ENCODE measurements around the gene DCAF15.
"Not testable (repeated sequence)": the region's sequence is repeated elsewhere in the genome, so short reads cannot be mapped to it uniquely, and the experiment has no call there.

DCAF15 gene

DNA sequence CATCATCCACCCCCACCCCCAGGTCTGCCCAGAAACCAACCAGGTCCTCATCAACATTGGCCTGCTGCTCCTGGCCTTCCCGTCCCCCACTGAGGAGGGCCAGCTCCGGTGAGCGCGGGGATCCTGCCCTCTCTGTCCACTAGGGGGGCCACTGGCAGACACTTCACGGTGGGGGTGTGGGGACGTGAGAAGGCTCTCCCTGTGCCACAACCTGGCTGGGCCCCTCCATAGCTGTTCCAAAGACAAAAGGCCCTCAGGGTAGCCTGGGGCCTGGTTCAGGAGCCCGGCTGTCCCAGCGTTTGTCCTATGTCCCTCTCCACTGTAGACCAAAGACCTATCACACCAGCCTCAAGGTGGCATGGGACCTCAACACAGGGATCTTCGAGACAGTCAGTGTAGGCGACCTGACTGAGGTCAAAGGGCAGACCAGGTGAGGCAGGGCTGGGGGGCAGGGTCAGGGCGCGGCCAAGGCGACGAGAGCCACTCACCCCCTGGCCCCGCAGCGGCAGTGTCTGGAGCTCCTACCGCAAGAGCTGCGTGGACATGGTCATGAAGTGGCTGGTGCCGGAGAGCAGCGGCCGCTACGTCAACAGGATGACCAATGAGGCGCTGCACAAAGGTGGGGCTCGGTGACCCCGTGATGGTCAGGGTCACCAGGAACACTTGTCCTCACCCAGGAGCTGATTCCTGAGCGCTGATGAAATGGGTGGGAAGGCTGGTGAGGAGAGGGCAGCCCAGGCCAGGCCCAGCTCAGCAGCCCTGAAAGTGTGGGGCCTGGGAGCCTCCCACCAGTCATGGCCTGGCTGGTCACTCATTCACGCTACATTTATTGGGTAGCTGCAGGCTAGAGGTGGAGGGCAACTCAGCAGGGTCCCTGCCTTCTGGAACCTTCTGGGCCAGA is 7.9 kb downstream of the DCAF15 start:
- DNase-seq (ENCODE audit: low read depth in 2 of 2), result no peak

DNA sequence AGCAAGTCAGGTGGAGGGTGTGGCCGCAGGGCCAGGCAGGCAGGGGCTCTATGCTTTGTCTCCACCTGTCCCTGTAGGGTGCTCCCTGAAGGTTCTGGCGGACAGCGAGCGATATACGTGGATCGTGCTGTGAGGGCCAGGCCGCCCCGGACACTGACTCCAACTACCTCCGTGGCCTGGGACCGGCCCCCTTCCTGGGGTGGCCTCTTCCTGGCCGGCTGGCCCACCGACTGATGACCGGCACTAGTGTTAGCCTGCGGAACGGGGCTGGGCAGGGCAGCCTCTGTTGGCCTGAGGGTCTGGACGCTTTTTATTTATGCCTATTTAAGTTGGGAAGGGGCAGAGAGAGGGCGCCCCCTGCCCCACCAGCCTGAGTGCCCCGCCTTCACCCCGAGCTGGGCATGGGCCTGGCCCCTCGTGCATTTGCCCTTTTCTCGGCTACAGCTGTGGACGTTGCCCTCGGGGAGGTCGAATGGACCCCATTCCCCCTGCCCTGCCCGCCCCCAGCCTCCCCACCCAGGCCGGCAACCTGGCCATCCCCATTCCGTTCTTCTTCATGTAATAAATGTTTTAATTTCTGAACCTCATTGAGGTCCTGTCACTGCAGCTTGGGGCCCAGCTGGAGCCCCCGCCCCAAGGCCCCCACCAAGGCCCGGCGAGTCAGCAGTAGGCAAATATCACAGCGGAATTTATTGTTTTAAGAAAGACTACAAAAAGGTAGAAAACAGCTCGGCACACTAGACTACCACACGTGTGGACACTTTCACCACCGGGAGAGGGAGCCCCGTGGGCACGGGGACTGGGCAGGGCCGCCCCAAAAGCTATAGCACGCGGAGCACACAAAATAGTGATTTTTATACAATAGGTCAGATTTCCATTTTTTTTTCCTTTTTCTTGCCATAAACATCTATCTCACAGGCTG is 8.8 kb downstream of the DCAF15 start:
- DNase-seq (ENCODE audit: low read depth in 2 of 2), result no peak

- no peak for DNase-seq (ENCODE audit: low read depth in 2 of 2)
Measured at GRCh38 chr19:13961826-13962698, 9.8 kb downstream of the DCAF15 start.

DNA sequence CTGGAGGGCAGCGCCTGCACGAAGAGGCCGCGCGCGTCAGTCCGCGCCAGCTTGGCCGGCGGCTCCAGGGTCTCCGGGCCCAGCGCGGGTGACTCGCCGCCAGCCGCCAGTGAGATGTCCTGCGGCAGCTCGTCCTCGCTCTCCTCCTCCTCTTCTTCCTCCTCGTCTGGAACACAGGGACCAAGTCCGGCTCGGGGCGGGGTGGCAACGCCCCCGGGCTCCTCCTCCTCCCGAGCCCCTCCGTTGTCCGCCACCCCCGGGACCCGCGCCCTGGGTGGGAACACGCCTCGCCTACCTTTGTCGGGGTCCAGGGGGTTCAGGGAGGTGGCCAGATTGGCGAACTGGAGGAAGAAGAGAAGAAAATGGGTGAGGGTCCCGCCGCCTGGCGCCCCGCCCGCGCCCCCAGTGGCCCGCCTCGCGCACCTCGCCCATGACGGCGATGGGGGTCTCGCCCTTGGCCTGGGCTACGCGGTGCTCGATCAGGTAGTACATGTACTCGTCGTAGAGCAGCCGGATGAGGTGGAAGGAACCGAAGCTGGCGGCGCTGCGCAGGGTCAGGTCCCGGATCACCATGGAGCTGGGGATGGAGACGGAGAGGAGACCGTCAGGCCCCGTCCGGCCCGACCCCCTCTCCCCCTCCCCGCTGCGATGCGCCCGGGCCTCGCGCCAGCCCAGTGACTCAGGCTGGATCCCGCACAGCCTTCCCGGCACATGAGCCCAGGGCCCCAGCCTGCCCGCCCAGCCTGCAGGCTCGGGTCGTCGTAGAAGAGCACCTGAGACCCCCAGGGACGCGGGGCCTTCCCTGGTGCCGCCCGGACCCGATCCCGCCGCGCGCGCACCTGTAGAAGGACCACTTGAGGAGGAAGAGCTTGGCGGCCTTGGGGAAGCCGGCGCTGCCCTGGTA is 10.6 kb downstream of the DCAF15 start:
- no peak for DNase-seq (ENCODE audit: low read depth in 2 of 2)

DNA sequence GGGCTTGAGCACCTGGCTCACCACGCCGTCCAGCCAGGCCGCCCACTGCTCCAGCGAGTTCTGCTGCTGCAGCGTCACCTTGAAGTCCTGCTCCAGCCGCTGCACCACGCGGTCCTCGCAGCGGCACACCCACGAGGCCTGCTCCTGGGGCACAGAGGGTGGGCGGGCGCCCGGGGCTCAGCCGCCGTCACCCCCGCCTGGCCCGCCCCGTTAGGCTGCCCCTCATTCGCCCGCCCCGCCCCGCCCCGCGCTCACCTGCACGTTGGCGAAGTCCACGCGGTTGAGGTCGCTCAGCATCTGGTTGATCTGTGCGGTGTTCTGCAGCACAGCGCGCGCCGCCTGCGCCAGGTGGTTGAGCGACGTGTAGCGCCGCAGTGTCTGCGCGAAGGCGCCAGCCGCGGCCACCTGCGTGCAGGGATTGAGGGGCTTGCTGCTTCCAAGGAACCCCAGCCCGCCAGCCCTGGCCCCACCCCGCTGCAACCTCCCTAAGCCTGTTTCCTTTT is 11.3 kb downstream of the DCAF15 start:
- DNase-seq (ENCODE audit: low read depth in 2 of 2), result no peak

- DNase-seq (ENCODE audit: low read depth in 2 of 2), result no peak
Measured at GRCh38 chr19:13964776-13965175, 12.5 kb downstream of the DCAF15 start.

GRCh38 chr19:13965377-13965896 is 13.1 kb downstream of the DCAF15 start:
- DNase-seq (ENCODE audit: low read depth in 2 of 2), result no peak

DNA sequence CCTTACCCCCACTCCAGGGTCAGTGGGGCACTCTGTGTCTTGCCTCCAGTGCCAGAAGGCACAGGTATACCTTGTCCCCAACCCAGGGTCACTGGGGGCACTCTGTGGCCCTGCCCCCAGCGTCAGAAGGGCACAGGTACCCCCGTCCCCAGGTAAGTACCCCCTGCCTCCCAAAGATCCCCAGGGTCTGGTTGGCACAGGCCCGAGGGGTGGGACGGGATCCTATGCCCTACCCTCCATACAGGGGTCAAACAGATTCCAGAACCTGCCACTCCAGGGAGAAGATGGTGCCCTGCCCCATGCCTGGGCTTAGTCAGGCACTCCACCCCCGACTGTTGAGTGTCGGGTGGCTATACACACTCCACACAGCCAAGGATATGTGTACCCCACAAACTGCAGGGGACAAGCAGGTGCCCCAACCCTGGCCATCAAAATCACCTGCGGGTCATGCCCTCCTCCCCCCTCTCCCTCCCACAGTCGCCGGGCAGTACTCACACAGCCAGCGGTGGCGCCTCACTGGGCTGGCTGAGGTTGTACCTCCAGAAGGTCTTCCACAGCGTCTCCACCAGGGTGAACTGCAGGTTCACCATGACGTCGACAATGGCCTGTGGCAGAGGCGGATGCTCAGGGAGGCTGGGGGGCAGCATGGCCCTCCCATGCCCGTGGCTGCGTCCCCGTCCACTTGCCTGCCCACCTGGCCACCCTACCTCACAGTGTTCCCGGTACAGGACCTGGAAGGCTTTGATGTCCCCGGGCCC is 13.8 kb downstream of the DCAF15 start:
- DNase-seq (ENCODE audit: low read depth in 2 of 2), result no peak

DNA sequence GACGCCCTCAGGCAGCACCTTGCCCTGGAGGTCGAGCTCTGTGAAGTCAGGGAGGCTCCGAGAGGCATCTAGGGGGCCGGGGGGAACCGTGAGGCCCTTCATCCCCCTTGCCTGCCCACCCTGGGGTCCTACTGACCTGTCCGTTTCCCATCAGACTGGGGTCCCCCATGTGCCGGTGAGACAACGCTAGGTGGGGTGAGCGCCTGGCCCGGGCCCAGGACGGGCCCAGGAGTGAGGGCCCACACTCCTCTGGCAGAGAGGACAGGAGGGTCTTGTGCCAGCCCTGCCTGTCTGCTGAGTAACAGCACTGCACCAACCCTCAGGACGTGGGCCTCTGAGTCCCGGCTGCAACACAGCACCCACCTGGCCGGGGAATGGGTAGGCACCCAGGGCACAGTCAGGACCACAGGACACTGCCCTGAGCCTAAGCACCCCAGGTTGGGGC is 14.4 kb downstream of the DCAF15 start:
- no peak for DNase-seq (ENCODE audit: low read depth in 2 of 2)

GRCh38 chr19:13967206-13967605 is 14.9 kb downstream of the DCAF15 start:
- not testable (repeated sequence) for DNase-seq (ENCODE audit: low read depth in 2 of 2)

DNA sequence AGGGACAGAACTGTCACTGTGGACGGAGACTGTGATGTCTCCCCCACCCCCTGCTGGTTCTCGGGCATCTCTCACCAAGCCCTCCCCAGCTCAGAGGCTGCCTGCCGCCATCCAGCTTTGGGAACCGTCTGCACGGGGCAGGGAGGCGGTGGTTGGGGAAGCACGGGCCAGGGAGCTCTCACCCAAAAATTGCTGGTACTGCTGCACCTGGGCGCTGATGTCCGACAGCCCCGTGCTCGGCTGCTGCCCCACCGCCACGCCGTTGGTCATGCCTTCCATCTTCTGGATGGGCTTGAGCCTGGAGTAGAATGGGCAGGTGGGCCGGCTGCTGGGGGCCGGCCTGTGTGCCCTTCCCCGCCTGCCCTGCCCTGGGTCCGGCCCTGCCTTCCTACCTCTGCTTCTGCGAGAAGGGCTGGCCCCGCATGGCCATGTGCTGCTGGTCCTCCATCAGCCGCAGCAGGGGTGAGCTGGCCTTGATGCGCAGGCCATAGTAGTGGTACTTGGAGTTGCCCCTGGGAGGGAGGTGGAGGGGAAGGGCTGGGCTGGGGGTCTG is 16.1 kb downstream of the DCAF15 start:
- DNase-seq (ENCODE audit: low read depth in 2 of 2), result no peak

- DNase-seq (ENCODE audit: low read depth in 2 of 2), result no peak
Measured at GRCh38 chr19:13968999-13969398, 16.7 kb downstream of the DCAF15 start.

GRCh38 chr19:13969897-13970296 is 17.6 kb downstream of the DCAF15 start:
- DNase-seq (ENCODE audit: low read depth in 2 of 2), result no peak

DNA sequence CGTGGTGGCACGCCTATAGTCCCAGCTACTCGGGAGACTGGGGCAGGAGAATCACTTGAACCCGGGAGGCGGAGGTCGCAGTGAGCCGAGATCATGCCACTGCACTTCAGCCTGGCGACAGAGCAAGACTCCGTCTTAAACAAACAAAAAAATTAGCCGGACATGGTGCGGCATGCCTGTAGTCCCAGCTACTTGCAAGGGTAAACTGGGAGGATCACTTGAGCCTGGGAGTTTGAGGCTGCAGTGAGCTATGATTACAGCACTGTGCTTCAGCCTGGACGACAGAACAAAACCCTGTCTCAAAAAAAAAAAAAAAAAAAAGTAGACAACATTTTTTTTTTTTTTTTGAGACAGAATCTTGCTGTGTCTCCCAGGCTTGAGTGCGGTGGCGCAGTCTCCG is 19.6 kb downstream of the DCAF15 start:
- DNase-seq (ENCODE audit: low read depth in 2 of 2), result not testable (repeated sequence)

GRCh38 chr19:13972368-13973155 is 20.3 kb downstream of the DCAF15 start:
- no peak for DNase-seq (ENCODE audit: low read depth in 2 of 2)

- not testable (repeated sequence) for DNase-seq (ENCODE audit: low read depth in 2 of 2)
Measured at GRCh38 chr19:13973479-13973878, 21.2 kb downstream of the DCAF15 start.

DNA sequence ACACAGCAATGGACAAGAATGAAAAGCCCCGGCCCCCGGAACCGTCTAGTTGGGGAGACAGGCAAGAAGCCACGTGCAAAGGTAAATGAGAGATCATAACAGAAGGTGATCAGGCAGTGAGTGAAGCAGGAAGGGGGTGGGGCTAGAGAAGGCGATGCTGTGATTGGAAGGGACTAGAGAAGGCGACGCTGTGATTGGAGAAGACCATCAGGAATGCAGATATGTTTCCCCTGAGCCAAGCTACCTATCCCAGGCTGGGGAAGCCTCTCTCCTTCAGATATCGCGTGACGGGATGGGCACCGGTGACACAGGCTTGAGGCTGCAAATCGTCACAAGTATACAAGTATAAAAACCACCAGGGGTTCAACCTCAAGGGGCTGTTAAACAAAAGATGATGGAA is 21.8 kb downstream of the DCAF15 start:
- no peak for DNase-seq (ENCODE audit: low read depth in 2 of 2)

DNA sequence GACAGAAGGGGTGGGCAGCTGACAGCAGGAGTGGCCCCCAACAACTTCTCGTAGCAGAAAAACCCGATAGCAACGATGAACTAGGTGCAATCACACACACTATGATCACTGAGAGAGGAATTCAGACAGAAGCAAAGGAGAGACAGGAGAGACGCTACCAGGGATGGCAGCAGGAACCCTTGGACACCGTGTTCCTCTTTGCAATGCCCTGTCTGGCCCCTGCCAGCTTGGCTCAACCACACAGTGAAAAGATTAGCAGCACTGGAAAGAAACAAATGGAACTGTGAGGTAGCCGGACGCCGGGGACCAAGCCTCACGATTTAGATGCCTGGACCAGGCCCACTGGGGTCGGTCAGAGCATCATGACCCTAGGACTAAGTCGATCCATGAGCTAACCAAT is 23.6 kb downstream of the DCAF15 start:
- DNase-seq (ENCODE audit: low read depth in 2 of 2), result no peak
